ENCODE measurements around the gene LTB. TPM values are rescaled to one million over a fixed set of nuclear protein-coding genes. Genes with fewer than 3 reads are reported as not detected.
"Not testable (repeated sequence)": the region's sequence is repeated elsewhere in the genome, so short reads cannot be mapped to it uniquely, and the experiment has no call there.

LTB gene
- polyA plus RNA-seq, 1 donor from 2014 or later = not detected

GRCh38 chr6:31551371-31551770, 30.9 kb downstream of the LTB start:
- not testable (repeated sequence) for H4K20me1 ChIP-seq (ENCODE audit: insufficient read depth); H3K9me2 ChIP-seq (ENCODE audit: insufficient read depth, low read length); H3K9me3 ChIP-seq (ENCODE audit: low read length); H3K4me2 ChIP-seq (ENCODE audit: low read length); H3K36me3 ChIP-seq (ENCODE audit: insufficient read depth, low read length); H3K9ac ChIP-seq (ENCODE audit: low read length); H2AFZ ChIP-seq (ENCODE audit: low read depth, low read length); H3K27me3 ChIP-seq (ENCODE audit: insufficient read depth, low read depth, low read length); H3K27ac ChIP-seq (ENCODE audit: low read length); H3K4me3 ChIP-seq (ENCODE audit: low read length); H3F3A ChIP-seq (ENCODE audit: insufficient read depth, low read length, poor library complexity, severe bottlenecking)
- peak; percentile 19 for TF ChIP-seq SMC3 (conservative IDR thresholded peaks at IDR 0.05; ENCODE audit: poor library complexity)
- TF ChIP-seq RAD21 (conservative IDR thresholded peaks at IDR 0.05) = peak; percentile 22
- peaks cover 26% of the 10 kb centered on the region for H3K79me2 ChIP-seq (replicated peaks; ENCODE audit: insufficient read depth, low read length)

DNA sequence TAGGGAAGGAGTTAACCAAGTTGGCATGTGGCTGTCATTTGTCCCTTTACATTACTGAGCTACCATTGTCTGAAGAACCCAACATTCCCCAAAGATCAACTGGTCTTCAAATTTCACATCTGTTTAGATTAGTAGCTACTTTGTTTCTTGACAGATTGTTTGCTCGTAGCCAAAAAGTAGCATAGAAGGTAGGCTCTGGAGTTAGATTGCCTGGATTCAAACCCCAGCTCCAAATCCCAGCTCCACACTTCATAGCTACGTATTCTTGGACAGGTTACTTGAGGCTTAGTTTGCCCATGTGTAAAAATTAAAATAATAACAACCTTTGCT, 33.7 kb downstream of the LTB start:
- H3K9me2 ChIP-seq (ENCODE audit: insufficient read depth, low read length) = no peaks in the 10 kb centered on the region
- TF ChIP-seq MXI1 (conservative IDR thresholded peaks at IDR 0.05; ENCODE audit: poor library complexity, severe bottlenecking) (no peak), TAF1 (IDR thresholded peaks at IDR 0.05; ENCODE audit: low read depth) (no peak), EZH2 (IDR thresholded peaks at IDR 0.05; ENCODE audit: borderline replicate concordance, insufficient read depth, low read length, poor library complexity, severe bottlenecking) (no peak), SMC3 (conservative IDR thresholded peaks at IDR 0.05; ENCODE audit: poor library complexity) (no peak), RAD21 (conservative IDR thresholded peaks at IDR 0.05) (no peak), POLR2AphosphoS5 (IDR thresholded peaks at IDR 0.05) (no peak), CTCF (IDR thresholded peaks at IDR 0.05; ENCODE audit: poor library complexity, severe bottlenecking) (no peak), EP300 (conservative IDR thresholded peaks at IDR 0.05; ENCODE audit: poor library complexity, severe bottlenecking) (no peak)
- TF ChIP-seq, protein P1, sequence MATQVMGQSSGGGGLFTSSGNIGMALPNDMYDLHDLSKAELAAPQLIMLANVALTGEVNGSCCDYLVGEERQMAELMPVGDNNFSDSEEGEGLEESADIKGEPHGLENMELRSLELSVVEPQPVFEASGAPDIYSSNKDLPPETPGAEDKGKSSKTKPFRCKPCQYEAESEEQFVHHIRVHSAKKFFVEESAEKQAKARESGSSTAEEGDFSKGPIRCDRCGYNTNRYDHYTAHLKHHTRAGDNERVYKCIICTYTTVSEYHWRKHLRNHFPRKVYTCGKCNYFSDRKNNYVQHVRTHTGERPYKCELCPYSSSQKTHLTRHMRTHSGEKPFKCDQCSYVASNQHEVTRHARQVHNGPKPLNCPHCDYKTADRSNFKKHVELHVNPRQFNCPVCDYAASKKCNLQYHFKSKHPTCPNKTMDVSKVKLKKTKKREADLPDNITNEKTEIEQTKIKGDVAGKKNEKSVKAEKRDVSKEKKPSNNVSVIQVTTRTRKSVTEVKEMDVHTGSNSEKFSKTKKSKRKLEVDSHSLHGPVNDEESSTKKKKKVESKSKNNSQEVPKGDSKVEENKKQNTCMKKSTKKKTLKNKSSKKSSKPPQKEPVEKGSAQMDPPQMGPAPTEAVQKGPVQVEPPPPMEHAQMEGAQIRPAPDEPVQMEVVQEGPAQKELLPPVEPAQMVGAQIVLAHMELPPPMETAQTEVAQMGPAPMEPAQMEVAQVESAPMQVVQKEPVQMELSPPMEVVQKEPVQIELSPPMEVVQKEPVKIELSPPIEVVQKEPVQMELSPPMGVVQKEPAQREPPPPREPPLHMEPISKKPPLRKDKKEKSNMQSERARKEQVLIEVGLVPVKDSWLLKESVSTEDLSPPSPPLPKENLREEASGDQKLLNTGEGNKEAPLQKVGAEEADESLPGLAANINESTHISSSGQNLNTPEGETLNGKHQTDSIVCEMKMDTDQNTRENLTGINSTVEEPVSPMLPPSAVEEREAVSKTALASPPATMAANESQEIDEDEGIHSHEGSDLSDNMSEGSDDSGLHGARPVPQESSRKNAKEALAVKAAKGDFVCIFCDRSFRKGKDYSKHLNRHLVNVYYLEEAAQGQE (IDR thresholded peaks at IDR 0.05; ENCODE audit: borderline replicate concordance) = no peak
- no peaks in the 10 kb centered on the region for H3F3A ChIP-seq (ENCODE audit: insufficient read depth, low read length, poor library complexity, severe bottlenecking)
- H3K27ac ChIP-seq (ENCODE audit: low read length) = peak overlapping the region; percentile 93
- no peaks in the 10 kb centered on the region for H3K27me3 ChIP-seq (ENCODE audit: insufficient read depth, low read depth, low read length)
- H4K20me1 ChIP-seq (ENCODE audit: insufficient read depth) = no peaks in the 10 kb centered on the region
- H3K4me2 ChIP-seq (ENCODE audit: low read length) = peak overlapping the region; percentile 99
- H3K9me3 ChIP-seq (ENCODE audit: low read length) = no peaks in the 10 kb centered on the region
- H3K4me3 ChIP-seq (ENCODE audit: low read length) = peak overlapping the region; percentile 69
- H2AFZ ChIP-seq (ENCODE audit: low read depth, low read length) = no peak overlapping the region
- H3K79me2 ChIP-seq (replicated peaks; ENCODE audit: insufficient read depth, low read length) = peaks cover 38% of the 10 kb centered on the region
- peak overlapping the region; percentile 80 for H3K9ac ChIP-seq (ENCODE audit: low read length)
- peaks cover 7% of the 10 kb centered on the region for H3K36me3 ChIP-seq (ENCODE audit: insufficient read depth, low read length)
